Adrenal gland (tissue), 12 donors: ENCODE measurements around the gene TGFB1I1. TPM values are rescaled to one million over a fixed set of nuclear protein-coding genes. Genes with fewer than 3 reads are reported as not detected.
"Not testable (repeated sequence)": the region's sequence is repeated elsewhere in the genome, so short reads cannot be mapped to it uniquely, and the experiment has no call there.

Experiments
- DNase-seq, 7 donors: peaks; one replicate each; pipeline ENCODE4 v3.0.0-alpha.2; 2019 to 2020
- H3K27ac ChIP-seq, 5 donors: fragments of 200-600 bp; sonication (generic) in 4 of 5; 1 replicate in 3 of 5; 2 replicates in 2 of 5; pipeline versions ENCODE4 v1.5.1 to v1.8.0; 2016 to 2020; ENCODE audit warnings: mild to moderate bottlenecking in 1 of 5
- H3K27me3 ChIP-seq: fragments of 200-600 bp; 2 replicates; pipeline ENCODE4 v1.8.0; 2021
- H3K36me3 ChIP-seq, 2 donors: fragments of 200-600 bp; replicated peaks in 1 of 2; 1 replicate in 1 of 2; 2 replicates in 1 of 2; pipeline versions ENCODE4 v1.5.1 to v1.8.0; 2018 to 2022
- H3K4me1 ChIP-seq, 2 donors: fragments of 200-600 bp; replicated peaks in 1 of 2; 1 replicate in 1 of 2; 2 replicates in 1 of 2; pipeline versions ENCODE4 v1.5.1 to v1.8.0; 2018 to 2021
- H3K4me3 ChIP-seq, 4 donors: fragments of 200-600 bp; sonication (generic) in 3 of 4; one replicate each; pipeline ENCODE4 v1.5.1; 2016 to 2018
- H3K9me3 ChIP-seq, 3 donors: fragments of 200-600 bp; sonication (generic) in 1 of 3; replicated peaks in 1 of 3; 1 replicate in 2 of 3; 2 replicates in 1 of 3; pipeline versions ENCODE4 v1.5.1 to v1.8.0; 2016 to 2021
- POLR2A ChIP-seq, 2 donors: fragments of 450-650 bp; IDR thresholded peaks; one replicate each; pipeline ENCODE4 v1.6.1; 2017; ENCODE audit warnings: antibody characterized with exemption in 2 of 2, mild to moderate bottlenecking in 2 of 2, moderate library complexity in 1 of 2
- WGBS, 4 donors: extraction: QIAGEN DNeasy Blood & Tissue Kit in 2 of 4; methylation state at CpG; one replicate each; pipeline versions ENCODE4 v1.1.5 to v1.1.7; 2013 to 2017; 5-methylcytosine and 5-hydroxymethylcytosine counted together
- intact Hi-C, 2 donors: fragments of 100-400 bp; cut with DNase I; formaldehyde crosslinking; loops; one replicate each; pipeline versions ENCODE4 v1.14.1 to v1.15.0; 2022 to 2023
- polyA plus RNA-seq, 3 donors: library from polyadenylated mRNA; stranded (reverse); fragments of 200-250 nt in 2 of 3; fragments of 350-450 nt in 1 of 3; fragmentation: Illumina TruSeq in 1 of 3; extraction: RNeasy Lipid Tissue Mini Kit (QIAGEN cat#74804) in 1 of 3; gene quantifications; one replicate each; pipeline ENCODE4 v1.2.3, GENCODE V29; 2013 to 2014
- total RNA-seq, 9 donors: library from RNA; depleted of rRNA in 4 of 9; stranded (reverse); fragments of >200 nt in 4 of 9; fragments of 120-200 nt in 1 of 9; fragmentation: NEBNext Ultra II Directional in 1 of 9; extraction: Animal tissue kit (Norgen Biotek cat#: 25700) in 1 of 9; gene quantifications; one replicate each; pipeline versions ENCODE4 v1.1.0 to v1.2.4, GENCODE V29; 2013 to 2023
- TF ChIP-seq, protein P1 (sequence below), 6 experiments: fragments of 450-650 bp in 4 of 6; fragments of 200-600 bp in 2 of 6; sonication (generic) in 1 of 6; IDR thresholded peaks; 1 replicate in 5 of 6; 2 replicates in 1 of 6; pipeline versions ENCODE4 v1.5.1 to v1.8.0; 2016 to 2021; ENCODE audit warnings: antibody characterized with exemption in 6 of 6, mild to moderate bottlenecking in 2 of 6, moderate library complexity in 1 of 6
- donor health status: healthy with polysubstance abuse.
- donor health status: Bipolar disorder and iron deficiency.
- donor health status: DM: yes; HTN: yes; CAD: no.
- donor health status: DM: no; HTN: no; CAD: no.
- donor health status: DM: no; HTN: no; CAD: no.
- donor health status: DM: yes; HTN: yes; CAD: no.

The TGFB1I1 gene
- total and polyA plus RNA-seq, 12 donors: 4.5 to 62.7 (median 31.3) TPM

DNA sequence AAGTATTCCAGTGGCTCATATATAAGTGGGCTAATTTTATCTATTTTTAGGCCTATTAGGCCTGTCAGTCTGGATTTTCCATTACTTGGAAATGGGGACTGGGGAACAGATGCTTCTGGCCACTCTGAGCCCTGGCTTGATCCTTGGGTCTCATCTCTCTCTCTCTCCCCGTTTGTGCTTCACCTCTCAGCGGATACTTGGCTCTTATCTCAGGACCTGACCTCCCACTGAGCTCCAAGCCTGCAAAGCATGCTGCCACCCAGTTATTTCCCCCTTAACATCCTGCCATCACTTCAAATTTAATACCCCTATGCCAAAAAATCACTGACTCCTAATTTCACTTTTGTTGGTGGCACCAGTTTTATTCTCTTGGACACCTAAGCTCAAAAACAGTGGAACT, 33.5 kb upstream of the TGFB1I1 start:
- no peaks in the 10 kb centered on the region for H3K27me3 ChIP-seq
- H3K4me1 ChIP-seq: peaks cover 7 to 9% of the 10 kb centered on the region in 2 donors
- TF ChIP-seq, protein P1, sequence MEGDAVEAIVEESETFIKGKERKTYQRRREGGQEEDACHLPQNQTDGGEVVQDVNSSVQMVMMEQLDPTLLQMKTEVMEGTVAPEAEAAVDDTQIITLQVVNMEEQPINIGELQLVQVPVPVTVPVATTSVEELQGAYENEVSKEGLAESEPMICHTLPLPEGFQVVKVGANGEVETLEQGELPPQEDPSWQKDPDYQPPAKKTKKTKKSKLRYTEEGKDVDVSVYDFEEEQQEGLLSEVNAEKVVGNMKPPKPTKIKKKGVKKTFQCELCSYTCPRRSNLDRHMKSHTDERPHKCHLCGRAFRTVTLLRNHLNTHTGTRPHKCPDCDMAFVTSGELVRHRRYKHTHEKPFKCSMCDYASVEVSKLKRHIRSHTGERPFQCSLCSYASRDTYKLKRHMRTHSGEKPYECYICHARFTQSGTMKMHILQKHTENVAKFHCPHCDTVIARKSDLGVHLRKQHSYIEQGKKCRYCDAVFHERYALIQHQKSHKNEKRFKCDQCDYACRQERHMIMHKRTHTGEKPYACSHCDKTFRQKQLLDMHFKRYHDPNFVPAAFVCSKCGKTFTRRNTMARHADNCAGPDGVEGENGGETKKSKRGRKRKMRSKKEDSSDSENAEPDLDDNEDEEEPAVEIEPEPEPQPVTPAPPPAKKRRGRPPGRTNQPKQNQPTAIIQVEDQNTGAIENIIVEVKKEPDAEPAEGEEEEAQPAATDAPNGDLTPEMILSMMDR (IDR thresholded peaks at IDR 0.05): no peak
- TF ChIP-seq POLR2A (IDR thresholded peaks at IDR 0.05): no peak
- H3K4me3 ChIP-seq: no peak overlapping the region
- no peak overlapping the region for H3K27ac ChIP-seq
- no peaks in the 10 kb centered on the region for H3K9me3 ChIP-seq
- no peaks in the 10 kb centered on the region for H3K36me3 ChIP-seq
- 65 to 76% (median 69%) methylated on average over 2 of the region's 2 CpGs for WGBS, 4 donors
- intact Hi-C loops: no loop called here
- no peak for DNase-seq

DNA sequence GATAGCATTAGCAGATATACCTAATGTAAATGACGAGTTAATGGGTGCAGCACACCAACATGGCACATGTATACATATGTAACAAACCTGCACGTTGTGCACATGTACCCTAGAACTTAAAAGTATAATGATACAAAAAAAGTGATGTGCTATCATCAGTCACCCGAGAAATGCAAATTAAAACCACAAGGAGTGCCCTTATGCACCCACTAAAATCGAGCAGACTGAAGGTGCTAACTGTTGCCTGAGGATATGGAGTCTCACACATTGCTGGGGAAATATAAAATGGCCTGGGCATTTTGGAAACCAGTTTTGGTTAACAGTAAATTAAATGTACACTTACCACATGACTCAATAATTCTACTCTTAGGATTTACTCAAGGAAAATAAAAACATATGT, 32.9 kb upstream of the TGFB1I1 start:
- H3K4me1 ChIP-seq, H3K4me3 ChIP-seq, H3K9me3 ChIP-seq, H3K36me3 ChIP-seq, intact Hi-C loops, H3K27me3 ChIP-seq, H3K27ac ChIP-seq, DNase-seq: not testable (repeated sequence)
- 52 to 75% (median 66%) methylated on average over 3 to 4 of the region's 4 CpGs for WGBS, 4 donors

DNA sequence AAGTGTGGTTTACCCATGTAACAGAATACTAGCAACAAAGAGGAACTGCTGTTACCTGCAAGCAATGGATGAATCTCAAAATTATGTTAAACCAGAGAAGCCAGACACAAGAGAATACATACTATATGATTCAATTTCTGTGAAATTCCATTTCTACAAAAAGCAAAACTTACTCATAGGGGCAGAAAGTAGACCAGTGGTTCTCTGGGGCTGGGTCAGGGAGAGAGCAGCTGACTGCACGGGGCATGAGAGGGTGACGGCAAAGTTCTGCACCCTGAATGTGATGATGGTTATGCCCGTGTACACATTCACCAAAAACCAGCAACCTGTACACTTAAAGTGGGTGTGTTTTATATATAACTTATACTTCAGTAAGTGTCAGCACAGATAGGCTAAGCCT, 32.4 kb upstream of the TGFB1I1 start:
- 75 to 92% (median 84%) methylated on average over 3 of the region's 3 CpGs for WGBS, 4 donors

DNA sequence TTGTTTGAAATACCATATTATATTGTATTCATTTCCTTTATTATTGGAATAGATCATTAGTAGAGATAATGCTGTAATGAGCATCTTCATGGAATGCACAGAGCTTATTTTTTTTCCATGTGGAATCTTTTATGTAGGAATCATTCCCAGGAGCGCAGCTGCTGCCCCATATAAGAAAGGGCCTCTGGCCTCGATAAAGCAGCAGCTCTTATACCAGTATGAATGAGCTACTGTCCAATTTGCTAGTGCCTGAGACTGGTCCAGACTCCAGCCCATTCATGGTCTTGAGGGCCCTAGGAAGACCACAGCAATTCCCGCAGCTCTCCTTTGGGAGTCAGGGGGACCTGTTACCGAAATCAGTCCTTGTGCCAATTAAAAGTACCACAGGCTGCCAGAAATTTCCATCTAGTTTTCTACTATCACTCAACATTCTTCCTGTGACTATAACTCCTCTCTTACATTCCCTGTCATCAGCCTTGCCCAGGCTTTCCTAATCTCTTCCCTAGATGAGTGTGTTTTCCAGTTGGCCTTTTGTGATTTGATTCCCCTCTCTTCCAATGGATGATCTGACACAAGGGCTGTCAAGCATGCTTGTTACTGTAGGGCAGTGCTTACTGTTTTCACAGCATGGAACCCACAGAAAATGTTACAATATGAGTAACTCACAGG, 31.3 kb upstream of the TGFB1I1 start:
- no peak overlapping the region for H3K4me3 ChIP-seq
- no peak overlapping the region for H3K27ac ChIP-seq
- intact Hi-C loops: loop anchor here (5.0 to 10.0 kb wide), 3 partner anchors 236 to 458 kb away; partner anchors contain the start of genes HSD3B7 (in 1 of the 2) and PYCARD (in 1 of the 2)
- peaks cover 7 to 9% of the 10 kb centered on the region in 2 donors for H3K4me1 ChIP-seq
- TF ChIP-seq, protein P1 (IDR thresholded peaks at IDR 0.05): no peak
- TF ChIP-seq POLR2A (IDR thresholded peaks at IDR 0.05): no peak
- H3K27me3 ChIP-seq: no peaks in the 10 kb centered on the region
- no peaks in the 10 kb centered on the region for H3K9me3 ChIP-seq
- WGBS, 4 donors: 43 to 73% (median 73%) methylated on average over 4 of the region's 4 CpGs
- no peak for DNase-seq
- H3K36me3 ChIP-seq: no peaks in the 10 kb centered on the region

More for the DNA sequence above, 32.4 kb upstream of the TGFB1I1 start:
- TF ChIP-seq, protein P1 (IDR thresholded peaks at IDR 0.05): no peak
- TF ChIP-seq POLR2A (IDR thresholded peaks at IDR 0.05): no peak
- Histone ChIP-seq H3K9me3 (no peaks in the 10 kb centered on the region), H3K36me3 (no peaks in the 10 kb centered on the region), H3K4me3 (no peak overlapping the region), H3K4me1 (peaks cover 7 to 9% of the 10 kb centered on the region in 2 donors), H3K27me3 (no peaks in the 10 kb centered on the region), H3K27ac (no peak overlapping the region)
- no peak for DNase-seq
- intact Hi-C loops: no loop called here

DNA sequence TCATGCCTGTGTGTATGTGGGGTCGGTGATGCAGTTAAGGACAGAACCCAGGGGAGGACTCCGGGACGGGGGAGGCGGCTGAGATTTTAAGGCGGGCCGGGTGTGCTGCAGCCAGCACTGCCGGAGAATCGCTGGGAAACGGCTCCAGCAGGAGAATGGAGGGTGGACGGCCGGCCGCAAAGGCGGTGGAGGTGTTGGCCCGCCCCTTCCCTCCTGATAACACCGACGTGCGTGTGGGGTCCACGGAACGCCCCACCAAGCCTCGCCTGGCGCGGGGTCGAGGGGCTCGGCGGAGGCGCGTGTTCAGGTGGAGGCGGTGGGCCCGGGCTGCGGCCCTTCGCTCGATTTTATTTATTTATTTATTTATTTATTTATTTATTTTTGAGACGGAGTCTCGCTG, 30.0 kb upstream of the TGFB1I1 start:
- no peak for TF ChIP-seq POLR2A (IDR thresholded peaks at IDR 0.05)
- TF ChIP-seq, protein P1 (IDR thresholded peaks at IDR 0.05): no peak
- Histone ChIP-seq H3K9me3 (no peaks in the 10 kb centered on the region), H3K27me3 (no peaks in the 10 kb centered on the region), H3K4me3 (peak overlapping the region in 2 of 4 donors; percentile 65 to 77), H3K27ac (peak overlapping the region in 3 of 5 donors; percentile 69 to 95 (median 93)), H3K36me3 (no peaks in the 10 kb centered on the region), H3K4me1 (peaks cover 7 to 9% of the 10 kb centered on the region in 2 donors)
- DNase-seq: peak in 1 of 7 donors; percentile 36
- intact Hi-C loops: loop anchor here (5.0 to 10.0 kb wide), 3 partner anchors 237 to 460 kb away; partner anchors contain the start of genes HSD3B7 (in 1 of the 2) and PYCARD (in 1 of the 2)
- WGBS, 4 donors: 52 to 73% (median 54%) methylated on average over 23 to 34 of the region's 34 CpGs

DNA sequence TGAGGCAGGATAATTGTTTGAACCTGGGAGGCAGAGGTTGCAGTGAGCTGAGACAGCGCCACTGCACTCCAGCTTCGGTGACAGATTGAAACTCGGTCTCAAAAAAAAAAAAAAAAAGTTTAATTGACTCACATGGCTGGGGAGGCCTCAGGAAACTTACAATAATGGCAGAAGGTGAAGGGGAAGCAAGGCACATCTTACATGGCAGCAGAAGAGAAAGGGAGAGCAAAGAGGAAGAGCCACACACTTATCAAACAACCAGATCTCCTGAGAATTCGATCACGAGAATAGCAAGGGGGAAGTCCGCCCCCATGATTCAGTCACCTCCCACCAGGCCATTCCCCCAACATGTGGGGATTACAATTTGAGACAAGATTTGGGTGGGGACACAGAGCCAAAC, 26.0 kb upstream of the TGFB1I1 start:
- 78 to 81% (median 79%) methylated on average over 6 of the region's 6 CpGs for WGBS, 4 donors
- not testable (repeated sequence) for H3K36me3 ChIP-seq, H3K4me1 ChIP-seq, H3K4me3 ChIP-seq, H3K9me3 ChIP-seq, DNase-seq, H3K27me3 ChIP-seq, H3K27ac ChIP-seq
- intact Hi-C loops: loop anchor here (10.0 kb wide), 2 partner anchors 241 to 461 kb away; partner anchors contain the start of genes HSD3B7 (in 1 of the 2) and PYCARD (in 1 of the 2)
